AG04449 (cell line): Measurements from ENCODE around the gene KCNK17.

ENCODE experiments used
- CTCF ChIA-PET: fragments of 350-600 bp; formaldehyde crosslinking; extraction: SDS; loops from one replicate; lab custom pipeline; 2021; ENCODE audit warnings: antibody characterized with exemption; lab: Yijun Ruan, JAX
- POLR2A ChIA-PET: fragments of 400-600, 350-600 bp; formaldehyde crosslinking; extraction: SDS; loops from one replicate; lab custom pipeline; 2020; ENCODE audit warnings: antibody characterized with exemption, inconsistent platforms; lab: Yijun Ruan, JAX
- DNase-seq: peaks from one replicate; pipeline ENCODE4 v3.0.0-alpha.2; 2010; ENCODE audit warnings: low read depth, low spot score
- H3K4me3 ChIP-seq: 2 replicates; pipeline ENCODE4 v1.5.1; 2011; ENCODE audit warnings: low read depth, mild to moderate bottlenecking, control low read depth, low read length
- CTCF ChIP-seq: IDR thresholded peaks from one replicate; pipeline ENCODE4 v1.5.1; 2011; ENCODE audit warnings: mild to moderate bottlenecking, moderate library complexity, low read length, control low read depth, inconsistent platforms; ENCODE audit not compliant: insufficient read depth; ENCODE audit errors: missing control alignments

The KCNK17 gene

GRCh38 chr6:39302669-39303424 is 11.4 kb downstream of the KCNK17 start:
- CTCF ChIA-PET = interaction anchor here (0.8 to 8.7 kb wide), 17 partner anchors 8 to 431 kb away, joined by 3 to 107 read pairs (median 5); no protein-coding TSS in a partner anchor
- DNase-seq = no peak
- no peak overlapping the region for H3K4me3 ChIP-seq
- peak; percentile 92 for TF ChIP-seq CTCF
- POLR2A ChIA-PET = no interaction called here

GRCh38 chr6:39302011-39302410 is 12.2 kb downstream of the KCNK17 start:
- H3K4me3 ChIP-seq = no peak overlapping the region
- DNase-seq = no peak
- CTCF ChIA-PET = interaction anchor here (0.8 to 8.7 kb wide), 11 partner anchors 9 to 431 kb away, joined by 3 to 107 read pairs (median 6); no protein-coding TSS in a partner anchor
- no peak for TF ChIP-seq CTCF
- POLR2A ChIA-PET = no interaction called here

- no peak overlapping the region for H3K4me3 ChIP-seq
- peak; percentile 22 for TF ChIP-seq CTCF
- CTCF ChIA-PET = interaction anchor here (1.1 to 8.7 kb wide), 6 partner anchors 9 to 431 kb away, joined by 3 to 107 read pairs (median 6); no protein-coding TSS in a partner anchor
- POLR2A ChIA-PET = no interaction called here
- no peak for DNase-seq
Measured at GRCh38 chr6:39301606-39302005, 12.6 kb downstream of the KCNK17 start.

- no peak for TF ChIP-seq CTCF
- ChIA-PET POLR2A (no interaction called here), CTCF (interaction anchor here (0.6 to 8.7 kb wide), 7 partner anchors 10 to 430 kb away, joined by 3 to 107 read pairs (median 5); no protein-coding TSS in a partner anchor)
- no peak for DNase-seq
- no peak overlapping the region for H3K4me3 ChIP-seq
Measured at GRCh38 chr6:39300739-39301138, 13.5 kb downstream of the KCNK17 start.

GRCh38 chr6:39298061-39298460 is 16.2 kb downstream of the KCNK17 start:
- ChIA-PET POLR2A (no interaction called here), CTCF (interaction anchor here (1.3 to 1.5 kb wide), 2 partner anchors 12 to 131 kb away, joined by 4 read pairs; no protein-coding TSS in a partner anchor)
- H3K4me3 ChIP-seq = no peak overlapping the region
- TF ChIP-seq CTCF = no peak
- no peak for DNase-seq
